Vagina (tissue), 2 donors: ENCODE data around the gene CALD1.

ENCODE experiments used
- CTCF ChIP-seq, 3 experiments: fragments of 450-650 bp in 2 of 3; fragments of 200-600 bp in 1 of 3; sonication (generic) in 1 of 3; IDR thresholded peaks; one replicate each; pipeline ENCODE4 v1.5.1; 2017 to 2019; ENCODE audit warnings: antibody characterized with exemption in 3 of 3, mild to moderate bottlenecking in 2 of 3, moderate library complexity in 2 of 3
- POLR2A ChIP-seq, 2 donors: fragments of 450-650 bp; IDR thresholded peaks; one replicate each; pipeline ENCODE4 v1.6.1; 2017; ENCODE audit warnings: antibody characterized with exemption in 2 of 2, mild to moderate bottlenecking in 2 of 2, moderate library complexity in 2 of 2
- POLR2AphosphoS5 ChIP-seq, 2 donors: sonication (generic); formaldehyde crosslinking; IDR thresholded peaks; one replicate each; pipeline ENCODE4 v1.9.0; 2017; ENCODE audit warnings: antibody characterized with exemption in 2 of 2, mild to moderate bottlenecking in 2 of 2, low read depth in 1 of 2; ENCODE audit not compliant: insufficient read depth in 1 of 2

- TF ChIP-seq POLR2A (IDR thresholded peaks at IDR 0.05) (no peak), CTCF (IDR thresholded peaks at IDR 0.05) (no peak), POLR2AphosphoS5 (IDR thresholded peaks at IDR 0.05; ENCODE audit: insufficient read depth in 1 of 2, low read depth in 1 of 2) (no peak)
These were observed 162.5 kb downstream of the CALD1 start for GRCh38 chr7:134941952-134942351.
